Mammary epithelial cell (primary cell): ENCODE data around the gene CD34.

ENCODE experiments used
- EZH2 ChIP-seq: IDR thresholded peaks from 2 replicates; pipeline ENCODE4 v1.6.1; 2012; ENCODE audit warnings: low read length, inconsistent platforms, borderline replicate concordance
- TF ChIP-seq, protein P1 (sequence below), 2 donors: IDR thresholded peaks in 1 of 2; conservative IDR thresholded peaks in 1 of 2; 2 replicates each; pipeline ENCODE4 v1.5.1; 2011 to 2012; ENCODE audit warnings: inconsistent platforms in 2 of 2, low read length in 2 of 2, mild to moderate bottlenecking in 2 of 2, control low read depth in 1 of 2, low read depth in 1 of 2; ENCODE audit not compliant: insufficient read depth in 1 of 2; ENCODE audit errors: extremely low read depth in 1 of 2

DNA sequence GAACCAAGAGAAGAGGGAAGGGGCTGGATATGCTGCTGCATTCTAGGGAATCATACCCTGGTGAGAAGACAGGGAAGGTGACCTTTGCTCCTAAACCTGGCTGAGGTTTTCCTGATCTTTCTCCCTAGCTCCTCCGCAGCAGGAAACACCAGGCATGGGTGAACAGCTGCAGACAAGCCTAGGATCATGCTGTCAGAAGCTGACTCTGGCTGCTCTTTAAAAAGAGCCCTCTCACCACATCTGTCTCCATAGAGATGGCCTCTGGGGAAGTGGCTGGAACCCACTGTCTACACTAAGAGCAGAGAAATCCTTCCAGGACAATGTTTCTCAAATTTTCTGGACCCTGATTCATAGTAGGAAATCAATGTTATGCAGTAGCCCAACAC is 57.6 kb downstream of the CD34 start:
- TF ChIP-seq, protein P1, sequence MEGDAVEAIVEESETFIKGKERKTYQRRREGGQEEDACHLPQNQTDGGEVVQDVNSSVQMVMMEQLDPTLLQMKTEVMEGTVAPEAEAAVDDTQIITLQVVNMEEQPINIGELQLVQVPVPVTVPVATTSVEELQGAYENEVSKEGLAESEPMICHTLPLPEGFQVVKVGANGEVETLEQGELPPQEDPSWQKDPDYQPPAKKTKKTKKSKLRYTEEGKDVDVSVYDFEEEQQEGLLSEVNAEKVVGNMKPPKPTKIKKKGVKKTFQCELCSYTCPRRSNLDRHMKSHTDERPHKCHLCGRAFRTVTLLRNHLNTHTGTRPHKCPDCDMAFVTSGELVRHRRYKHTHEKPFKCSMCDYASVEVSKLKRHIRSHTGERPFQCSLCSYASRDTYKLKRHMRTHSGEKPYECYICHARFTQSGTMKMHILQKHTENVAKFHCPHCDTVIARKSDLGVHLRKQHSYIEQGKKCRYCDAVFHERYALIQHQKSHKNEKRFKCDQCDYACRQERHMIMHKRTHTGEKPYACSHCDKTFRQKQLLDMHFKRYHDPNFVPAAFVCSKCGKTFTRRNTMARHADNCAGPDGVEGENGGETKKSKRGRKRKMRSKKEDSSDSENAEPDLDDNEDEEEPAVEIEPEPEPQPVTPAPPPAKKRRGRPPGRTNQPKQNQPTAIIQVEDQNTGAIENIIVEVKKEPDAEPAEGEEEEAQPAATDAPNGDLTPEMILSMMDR (conservative IDR thresholded peaks at IDR 0.05 in 1 of 2, IDR thresholded peaks at IDR 0.05 in 1 of 2; ENCODE audit: extremely low read depth in 1 of 2, insufficient read depth in 1 of 2, low read depth in 1 of 2, low read length in 2 of 2): no peak
- TF ChIP-seq EZH2: no peak
